Measurements from ENCODE around the gene NBEAL2. TPM values are rescaled to one million over a fixed set of nuclear protein-coding genes. Genes with fewer than 3 reads are reported as not detected.

NBEAL2 gene
- total and polyA plus RNA-seq, 2 of the 4 experiments (the other 2 are of a cell fraction), result 2.2 to 12.5 TPM

DNA sequence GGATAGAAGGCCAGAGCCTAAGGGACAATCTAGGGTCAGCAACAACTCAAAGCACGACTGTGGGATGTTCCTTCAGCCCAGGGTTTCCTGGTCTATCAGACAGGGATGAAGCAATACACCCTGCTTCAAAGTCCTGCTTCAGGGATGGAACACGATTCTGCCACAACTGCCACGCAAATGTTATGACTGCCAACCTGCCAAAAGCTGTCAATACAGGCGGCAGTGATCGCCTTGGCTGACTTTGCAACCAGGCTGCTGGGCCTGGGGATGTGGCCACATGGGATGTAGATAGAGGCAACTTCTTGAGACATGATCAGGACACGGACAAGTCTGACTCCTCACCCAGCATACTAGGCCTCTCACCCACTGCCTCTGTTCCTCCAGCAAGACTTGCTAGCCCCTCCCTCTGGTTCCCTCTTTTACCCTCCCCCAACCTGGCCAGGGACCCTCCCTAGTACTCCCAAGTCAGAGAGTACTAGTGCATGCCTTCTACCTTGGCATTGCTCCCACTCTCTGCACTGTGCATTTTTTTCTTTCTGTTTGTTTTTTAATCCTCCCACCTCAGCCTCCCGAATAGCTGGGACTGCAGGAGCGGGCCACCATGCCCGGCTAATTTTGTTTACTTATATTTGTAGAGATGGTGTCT is 10.6 kb upstream of the NBEAL2 start:
- no peak overlapping the region for H3K18ac ChIP-seq (ENCODE audit: low read depth, low read length)
- H2AK5ac ChIP-seq (ENCODE audit: low read depth, low read length), result no peak overlapping the region
- intact Hi-C loops (cut with micrococcal nuclease), result no loop called here
- no peak overlapping the region for H3K56ac ChIP-seq (ENCODE audit: extremely low read depth, insufficient read depth, low read length)
- no peak overlapping the region for H3K27ac ChIP-seq (ENCODE audit: insufficient read depth, low read length)
- H3K36me3 ChIP-seq (ENCODE audit: control insufficient read depth, insufficient read depth, low read length), result peaks cover 8% of the 10 kb centered on the region
- no peak for DNase-seq
- H3K4ac ChIP-seq (ENCODE audit: low read depth, low read length), result no peak overlapping the region
- ATAC-seq (ENCODE audit: low read depth), result no peak
- H2BK15ac ChIP-seq (ENCODE audit: low read depth, low read length), result no peak overlapping the region
- 40% methylated on average over 1 of the region's 9 CpGs; no CpG with 5 or more reads in 1 of the 2 experiments for WGBS, 2 experiments (ENCODE audit: extremely low coverage in 2 of 2, insufficient read length in 1 of 2)
- H4K91ac ChIP-seq (ENCODE audit: insufficient read depth, low read depth, low read length), result no peak overlapping the region
- peaks cover 35 to 77% of the 10 kb centered on the region in 2 experiments for H3K79me1 ChIP-seq (ENCODE audit: low read depth in 1 of 2, low read length in 2 of 2)
- no peak overlapping the region for H4K5ac ChIP-seq (ENCODE audit: low read depth, low read length)
- no peak overlapping the region for H3K9ac ChIP-seq (ENCODE audit: low read depth, low read length)
- H3K14ac ChIP-seq (replicated peaks; ENCODE audit: low read depth, low read length), result no peak overlapping the region
- no peak overlapping the region for H3K23ac ChIP-seq (ENCODE audit: low read depth, low read length)
- BruUV-seq (replicated peaks), result no TSS peak
- H3K4me3 ChIP-seq (ENCODE audit: insufficient read depth, low read depth, low read length), result no peak overlapping the region
- peaks cover 22% of the 10 kb centered on the region for H3K4me1 ChIP-seq (ENCODE audit: control insufficient read depth, insufficient read depth, low read length)
- no peaks in the 10 kb centered on the region for H3K9me3 ChIP-seq (ENCODE audit: control insufficient read depth, insufficient read depth, low read length)
- no peaks in the 10 kb centered on the region for H3K27me3 ChIP-seq (ENCODE audit: control insufficient read depth, insufficient read depth, low read length)
- in situ Hi-C loops (cut with MboI; ENCODE audit: low sequenced_read_pairs), result no loop called here
- no peak overlapping the region for H2BK5ac ChIP-seq (ENCODE audit: low read depth, low read length, poor library complexity, severe bottlenecking)
- H2AK9ac ChIP-seq (replicated peaks; ENCODE audit: low read depth, low read length, poor library complexity), result no peak overlapping the region
- peaks cover 37% of the 10 kb centered on the region for H3K9me1 ChIP-seq (ENCODE audit: insufficient read depth, low read length)
- dilution Hi-C loops (cut with HindIII; ENCODE audit: low sequenced_read_pairs, unreplicated experiment), result no loop called here
- H3K4me2 ChIP-seq (ENCODE audit: low read depth, low read length), result no peak overlapping the region
- no peak for TF ChIP-seq MAZ (IDR thresholded peaks at IDR 0.05; ENCODE audit: borderline replicate concordance, low read depth, low read length)
- TF ChIP-seq, protein P1, sequence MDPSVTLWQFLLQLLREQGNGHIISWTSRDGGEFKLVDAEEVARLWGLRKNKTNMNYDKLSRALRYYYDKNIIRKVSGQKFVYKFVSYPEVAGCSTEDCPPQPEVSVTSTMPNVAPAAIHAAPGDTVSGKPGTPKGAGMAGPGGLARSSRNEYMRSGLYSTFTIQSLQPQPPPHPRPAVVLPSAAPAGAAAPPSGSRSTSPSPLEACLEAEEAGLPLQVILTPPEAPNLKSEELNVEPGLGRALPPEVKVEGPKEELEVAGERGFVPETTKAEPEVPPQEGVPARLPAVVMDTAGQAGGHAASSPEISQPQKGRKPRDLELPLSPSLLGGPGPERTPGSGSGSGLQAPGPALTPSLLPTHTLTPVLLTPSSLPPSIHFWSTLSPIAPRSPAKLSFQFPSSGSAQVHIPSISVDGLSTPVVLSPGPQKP (IDR thresholded peaks at IDR 0.05; ENCODE audit: borderline replicate concordance, low read depth, low read length), result no peak
- TF ChIP-seq RCOR1 (IDR thresholded peaks at IDR 0.05; ENCODE audit: insufficient replicate concordance, low read length), result no peak
- no peak for TF ChIP-seq NFE2L2 (IDR thresholded peaks at IDR 0.05; ENCODE audit: low read depth, low read length)
- TF ChIP-seq CHD1 (IDR thresholded peaks at IDR 0.05; ENCODE audit: low read depth, low read length), result no peak
- no peak for TF ChIP-seq RAD21 (IDR thresholded peaks at IDR 0.05; ENCODE audit: low read length)
- TF ChIP-seq MAFK (IDR thresholded peaks at IDR 0.05; ENCODE audit: low read depth, low read length), result no peak
- TF ChIP-seq, protein P2, sequence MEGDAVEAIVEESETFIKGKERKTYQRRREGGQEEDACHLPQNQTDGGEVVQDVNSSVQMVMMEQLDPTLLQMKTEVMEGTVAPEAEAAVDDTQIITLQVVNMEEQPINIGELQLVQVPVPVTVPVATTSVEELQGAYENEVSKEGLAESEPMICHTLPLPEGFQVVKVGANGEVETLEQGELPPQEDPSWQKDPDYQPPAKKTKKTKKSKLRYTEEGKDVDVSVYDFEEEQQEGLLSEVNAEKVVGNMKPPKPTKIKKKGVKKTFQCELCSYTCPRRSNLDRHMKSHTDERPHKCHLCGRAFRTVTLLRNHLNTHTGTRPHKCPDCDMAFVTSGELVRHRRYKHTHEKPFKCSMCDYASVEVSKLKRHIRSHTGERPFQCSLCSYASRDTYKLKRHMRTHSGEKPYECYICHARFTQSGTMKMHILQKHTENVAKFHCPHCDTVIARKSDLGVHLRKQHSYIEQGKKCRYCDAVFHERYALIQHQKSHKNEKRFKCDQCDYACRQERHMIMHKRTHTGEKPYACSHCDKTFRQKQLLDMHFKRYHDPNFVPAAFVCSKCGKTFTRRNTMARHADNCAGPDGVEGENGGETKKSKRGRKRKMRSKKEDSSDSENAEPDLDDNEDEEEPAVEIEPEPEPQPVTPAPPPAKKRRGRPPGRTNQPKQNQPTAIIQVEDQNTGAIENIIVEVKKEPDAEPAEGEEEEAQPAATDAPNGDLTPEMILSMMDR (conservative IDR thresholded peaks at IDR 0.05; ENCODE audit: low read depth, low read length), result no peak
- no peak for TF ChIP-seq CEBPB (IDR thresholded peaks at IDR 0.05; ENCODE audit: low read depth, low read length)
- H2BK20ac ChIP-seq (ENCODE audit: low read depth, low read length), result no peak overlapping the region
- H2AFZ ChIP-seq (replicated peaks; ENCODE audit: low read length, poor library complexity), result no peak overlapping the region
- ChIA-PET POLR2A (ENCODE audit: unreplicated experiment) (no interaction called here), CTCF (interaction anchor here (0.6 kb wide), 1 partner anchor 395 kb away, joined by 3 read pairs; no protein-coding TSS in a partner anchor)
- H2BK120ac ChIP-seq (ENCODE audit: low read depth, low read length), result no peak overlapping the region
- H4K20me1 ChIP-seq (ENCODE audit: insufficient read depth, low read length), result peaks cover 82% of the 10 kb centered on the region
- no peak overlapping the region for H4K8ac ChIP-seq (ENCODE audit: low read depth in 2 of 2, low read length in 2 of 2)
